IgD-negative memory B cell (primary cell): ENCODE measurements around the gene ZNF92. TPM values are rescaled to one million over a fixed set of nuclear protein-coding genes. Genes with fewer than 3 reads are reported as not detected.
"Not testable (repeated sequence)": the region's sequence is repeated elsewhere in the genome, so short reads cannot be mapped to it uniquely, and the experiment has no call there.

ENCODE experiments used
- H3K27ac Mint-ChIP-seq, 3 donors: one replicate each; pipeline ENCODE4 v1.8.0; 2020 to 2022; ENCODE audit warnings: mild to moderate bottlenecking in 3 of 3, mixed read lengths in 3 of 3, moderate library complexity in 1 of 3
- H3K27me3 Mint-ChIP-seq: one replicate; pipeline ENCODE4 v1.8.0; 2021; ENCODE audit warnings: mixed read lengths
- H3K36me3 Mint-ChIP-seq: one replicate; pipeline ENCODE4 v1.8.0; 2020; ENCODE audit warnings: mild to moderate bottlenecking, mixed read lengths
- H3K4me1 Mint-ChIP-seq, 3 donors: one replicate each; pipeline ENCODE4 v1.8.0; 2020 to 2022; ENCODE audit warnings: mixed read lengths in 3 of 3, mild to moderate bottlenecking in 1 of 3
- H3K4me3 Mint-ChIP-seq, 4 donors: one replicate each; pipeline ENCODE4 v1.8.0; 2020 to 2022; ENCODE audit warnings: mild to moderate bottlenecking in 4 of 4, mixed read lengths in 4 of 4, moderate library complexity in 3 of 4
- H3K9me3 Mint-ChIP-seq, 3 donors: one replicate each; pipeline ENCODE4 v1.8.0; 2020 to 2021; ENCODE audit warnings: mixed read lengths in 3 of 3, mild to moderate bottlenecking in 1 of 3
- polyA plus RNA-seq: library from polyadenylated mRNA; unstranded; fragments of 300-500 nt; fragmentation: Illumina TruSeq; gene quantifications from one replicate; pipeline ENCODE4 v1.2.3, GENCODE V29; 2021

Gene ZNF92
- polyA plus RNA-seq, result 47.9 TPM

GRCh38 chr7:65373608-65374351 lies at the start of gene ZNF92:
TSS of gene ZNF92 (plus strand) at chr7:65373855. CDS start at chr7:65373998, 143 bp downstream.
- peaks cover 28 to 38% (median 33%) of the 10 kb centered on the region in 3 donors for H3K4me1 Mint-ChIP-seq
- H3K36me3 Mint-ChIP-seq, result peaks cover 4% of the 10 kb centered on the region
- H3K27me3 Mint-ChIP-seq, result no peaks in the 10 kb centered on the region

GRCh38 chr7:65325793-65326432 lies 47.7 kb upstream of the ZNF92 start:
- Mint-ChIP-seq H3K4me3 (no peak overlapping the region), H3K27ac (no peak overlapping the region), H3K27me3 (no peaks in the 10 kb centered on the region), H3K4me1 (peaks cover 5 to 17% (median 9%) of the 10 kb centered on the region in 3 donors), H3K36me3 (peaks cover 2% of the 10 kb centered on the region), H3K9me3 (no peaks in the 10 kb centered on the region)

More at GRCh38 chr7:65373608-65374351, at the start of gene ZNF92:
- peak within 1 kb of the TSS; percentile 73 to 98 (median 94) for H3K27ac Mint-ChIP-seq
- H3K9me3 Mint-ChIP-seq, result no peaks in the 10 kb centered on the region
- H3K4me3 Mint-ChIP-seq, result peak within 1 kb of the TSS; percentile 95 to 99 (median 99)

- peaks cover 0 to 3% (median 2%) of the 10 kb centered on the region in 3 donors for H3K9me3 Mint-ChIP-seq
- peak overlapping the region in 1 of 3 donors; percentile 32 for H3K27ac Mint-ChIP-seq
- H3K36me3 Mint-ChIP-seq, result no peaks in the 10 kb centered on the region
- no peaks in the 10 kb centered on the region for H3K27me3 Mint-ChIP-seq
- peaks cover 20 to 33% (median 25%) of the 10 kb centered on the region in 3 donors for H3K4me1 Mint-ChIP-seq
- H3K4me3 Mint-ChIP-seq, result peak overlapping the region; percentile 1 to 88 (median 45)
These were observed 35.3 kb upstream of the ZNF92 start for GRCh38 chr7:65338346-65338745.

- H3K36me3 Mint-ChIP-seq, result no peaks in the 10 kb centered on the region
- H3K27me3 Mint-ChIP-seq, result no peaks in the 10 kb centered on the region
- peak overlapping the region in 1 of 4 donors; percentile 27 for H3K4me3 Mint-ChIP-seq
- H3K27ac Mint-ChIP-seq, result peak overlapping the region in 2 of 3 donors; percentile 35 to 71
- peaks cover 0 to 3% (median 2%) of the 10 kb centered on the region in 3 donors for H3K9me3 Mint-ChIP-seq
- peaks cover 20 to 33% (median 22%) of the 10 kb centered on the region in 3 donors for H3K4me1 Mint-ChIP-seq
These were observed 34.4 kb upstream of the ZNF92 start for GRCh38 chr7:65339257-65339656.

- H3K36me3 Mint-ChIP-seq, result no peaks in the 10 kb centered on the region
- peak overlapping the region in 1 of 3 donors; percentile 3 for H3K27ac Mint-ChIP-seq
- H3K4me1 Mint-ChIP-seq, result peaks cover 12 to 18% (median 16%) of the 10 kb centered on the region in 3 donors
These were observed 30.7 kb upstream of the ZNF92 start for GRCh38 chr7:65342723-65343629.

GRCh38 chr7:65344541-65344940 lies 29.1 kb upstream of the ZNF92 start:
- H3K9me3 Mint-ChIP-seq, H3K36me3 Mint-ChIP-seq, H3K4me1 Mint-ChIP-seq, H3K4me3 Mint-ChIP-seq, H3K27me3 Mint-ChIP-seq, H3K27ac Mint-ChIP-seq: not testable (repeated sequence)

More at GRCh38 chr7:65342723-65343629, 30.7 kb upstream of the ZNF92 start:
- H3K4me3 Mint-ChIP-seq, result no peak overlapping the region
- H3K27me3 Mint-ChIP-seq, result no peaks in the 10 kb centered on the region
- H3K9me3 Mint-ChIP-seq, result peaks cover 0 to 6% (median 3%) of the 10 kb centered on the region in 3 donors

GRCh38 chr7:65354263-65354662 lies 19.4 kb upstream of the ZNF92 start:
- Mint-ChIP-seq H3K27ac (no peak overlapping the region), H3K4me3 (no peak overlapping the region), H3K9me3 (no peaks in the 10 kb centered on the region), H3K27me3 (no peaks in the 10 kb centered on the region), H3K36me3 (peaks cover 4% of the 10 kb centered on the region), H3K4me1 (peaks cover 0 to 1% (median 0%) of the 10 kb centered on the region in 3 donors)

- H3K4me3 Mint-ChIP-seq, result no peak overlapping the region
- no peak overlapping the region for H3K27ac Mint-ChIP-seq
- H3K27me3 Mint-ChIP-seq, result no peaks in the 10 kb centered on the region
- H3K4me1 Mint-ChIP-seq, result peaks cover 5 to 8% (median 6%) of the 10 kb centered on the region in 3 donors
- H3K36me3 Mint-ChIP-seq, result no peaks in the 10 kb centered on the region
- no peaks in the 10 kb centered on the region for H3K9me3 Mint-ChIP-seq
These were observed 3.8 kb upstream of the ZNF92 start for GRCh38 chr7:65369843-65370242.

GRCh38 chr7:65371468-65371867 lies 2.2 kb upstream of the ZNF92 start:
- Mint-ChIP-seq H3K9me3 (no peaks in the 10 kb centered on the region), H3K27ac (no peak overlapping the region), H3K36me3 (no peaks in the 10 kb centered on the region), H3K27me3 (no peaks in the 10 kb centered on the region), H3K4me3 (no peak overlapping the region), H3K4me1 (peaks cover 14 to 21% (median 17%) of the 10 kb centered on the region in 3 donors)

GRCh38 chr7:65379318-65379717 lies 5.7 kb downstream of the ZNF92 start:
- peaks cover 75 to 82% (median 81%) of the 10 kb centered on the region in 3 donors for H3K4me1 Mint-ChIP-seq
- peaks cover 8% of the 10 kb centered on the region for H3K36me3 Mint-ChIP-seq
- no peaks in the 10 kb centered on the region for H3K27me3 Mint-ChIP-seq
- peak overlapping the region in 1 of 3 donors; percentile 43 for H3K27ac Mint-ChIP-seq
- no peaks in the 10 kb centered on the region for H3K9me3 Mint-ChIP-seq
- peak overlapping the region in 3 of 4 donors; percentile 3 to 79 (median 30) for H3K4me3 Mint-ChIP-seq

- Mint-ChIP-seq H3K4me3 (peak overlapping the region; percentile 35 to 63 (median 60)), H3K9me3 (no peaks in the 10 kb centered on the region), H3K4me1 (peaks cover 78 to 87% (median 82%) of the 10 kb centered on the region in 3 donors), H3K27me3 (no peaks in the 10 kb centered on the region), H3K36me3 (peaks cover 14% of the 10 kb centered on the region), H3K27ac (peak overlapping the region in 2 of 3 donors; percentile 73 to 86)
These were observed 8.1 kb downstream of the ZNF92 start for GRCh38 chr7:65381742-65382141.

- H3K4me3 Mint-ChIP-seq, result peak overlapping the region in 3 of 4 donors; percentile 56 to 85 (median 63)
- H3K4me1 Mint-ChIP-seq, result peaks cover 75 to 86% (median 80%) of the 10 kb centered on the region in 3 donors
- no peaks in the 10 kb centered on the region for H3K27me3 Mint-ChIP-seq
- H3K27ac Mint-ChIP-seq, result peak overlapping the region; percentile 73 to 92 (median 88)
- no peaks in the 10 kb centered on the region for H3K9me3 Mint-ChIP-seq
- H3K36me3 Mint-ChIP-seq, result peaks cover 11% of the 10 kb centered on the region
These were observed 8.8 kb downstream of the ZNF92 start for GRCh38 chr7:65382452-65382851.

GRCh38 chr7:65387891-65388290 lies 14.2 kb downstream of the ZNF92 start:
- peak overlapping the region; percentile 39 to 84 (median 72) for H3K27ac Mint-ChIP-seq
- peak overlapping the region; percentile 54 to 87 (median 72) for H3K4me3 Mint-ChIP-seq
- peaks cover 19% of the 10 kb centered on the region for H3K36me3 Mint-ChIP-seq
- peaks cover 0 to 3% (median 1%) of the 10 kb centered on the region in 3 donors for H3K9me3 Mint-ChIP-seq
- peaks cover 54 to 61% (median 56%) of the 10 kb centered on the region in 3 donors for H3K4me1 Mint-ChIP-seq
- H3K27me3 Mint-ChIP-seq, result no peaks in the 10 kb centered on the region

GRCh38 chr7:65390588-65390987 lies 16.9 kb downstream of the ZNF92 start:
- Mint-ChIP-seq H3K27me3 (no peaks in the 10 kb centered on the region), H3K4me1 (peaks cover 43 to 49% (median 49%) of the 10 kb centered on the region in 3 donors), H3K27ac (peak overlapping the region in 2 of 3 donors; percentile 64 to 73), H3K9me3 (peaks cover 0 to 3% (median 3%) of the 10 kb centered on the region in 3 donors), H3K4me3 (peak overlapping the region in 2 of 4 donors; percentile 39 to 72), H3K36me3 (peaks cover 26% of the 10 kb centered on the region)
